VCaP (cell line): Measurements from ENCODE around the gene C19orf25.

Experiments used
- H3K27ac ChIP-seq: fragments of 450-650 bp; 2 replicates; pipeline ENCODE4 v1.5.1; 2017
- TF ChIP-seq, protein P1 (sequence below): fragments of 450-650 bp; conservative IDR thresholded peaks from 2 replicates; pipeline ENCODE4 v1.5.1; 2017; ENCODE audit warnings: mild to moderate bottlenecking, moderate library complexity

The C19orf25 gene

DNA sequence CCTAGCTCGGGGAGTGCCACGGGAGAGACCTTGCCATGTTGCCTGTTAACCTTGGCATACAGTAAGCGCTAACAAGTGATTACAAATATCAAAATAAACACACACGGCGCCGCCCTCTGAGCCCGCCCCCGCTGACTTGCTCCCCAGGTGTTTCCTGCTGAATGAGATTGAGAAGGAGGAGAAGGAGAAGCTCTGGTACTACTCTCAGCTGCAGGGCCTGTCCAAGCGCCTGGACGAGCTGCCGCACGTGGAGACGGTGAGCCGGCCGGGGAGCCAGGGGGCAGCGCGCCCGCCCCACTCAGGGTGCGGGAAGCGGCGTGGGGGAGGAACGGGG is 24.0 kb downstream of the C19orf25 start:
- H3K27ac ChIP-seq, result peak overlapping the region; percentile 55
- TF ChIP-seq, protein P1, sequence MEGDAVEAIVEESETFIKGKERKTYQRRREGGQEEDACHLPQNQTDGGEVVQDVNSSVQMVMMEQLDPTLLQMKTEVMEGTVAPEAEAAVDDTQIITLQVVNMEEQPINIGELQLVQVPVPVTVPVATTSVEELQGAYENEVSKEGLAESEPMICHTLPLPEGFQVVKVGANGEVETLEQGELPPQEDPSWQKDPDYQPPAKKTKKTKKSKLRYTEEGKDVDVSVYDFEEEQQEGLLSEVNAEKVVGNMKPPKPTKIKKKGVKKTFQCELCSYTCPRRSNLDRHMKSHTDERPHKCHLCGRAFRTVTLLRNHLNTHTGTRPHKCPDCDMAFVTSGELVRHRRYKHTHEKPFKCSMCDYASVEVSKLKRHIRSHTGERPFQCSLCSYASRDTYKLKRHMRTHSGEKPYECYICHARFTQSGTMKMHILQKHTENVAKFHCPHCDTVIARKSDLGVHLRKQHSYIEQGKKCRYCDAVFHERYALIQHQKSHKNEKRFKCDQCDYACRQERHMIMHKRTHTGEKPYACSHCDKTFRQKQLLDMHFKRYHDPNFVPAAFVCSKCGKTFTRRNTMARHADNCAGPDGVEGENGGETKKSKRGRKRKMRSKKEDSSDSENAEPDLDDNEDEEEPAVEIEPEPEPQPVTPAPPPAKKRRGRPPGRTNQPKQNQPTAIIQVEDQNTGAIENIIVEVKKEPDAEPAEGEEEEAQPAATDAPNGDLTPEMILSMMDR, result no peak

DNA sequence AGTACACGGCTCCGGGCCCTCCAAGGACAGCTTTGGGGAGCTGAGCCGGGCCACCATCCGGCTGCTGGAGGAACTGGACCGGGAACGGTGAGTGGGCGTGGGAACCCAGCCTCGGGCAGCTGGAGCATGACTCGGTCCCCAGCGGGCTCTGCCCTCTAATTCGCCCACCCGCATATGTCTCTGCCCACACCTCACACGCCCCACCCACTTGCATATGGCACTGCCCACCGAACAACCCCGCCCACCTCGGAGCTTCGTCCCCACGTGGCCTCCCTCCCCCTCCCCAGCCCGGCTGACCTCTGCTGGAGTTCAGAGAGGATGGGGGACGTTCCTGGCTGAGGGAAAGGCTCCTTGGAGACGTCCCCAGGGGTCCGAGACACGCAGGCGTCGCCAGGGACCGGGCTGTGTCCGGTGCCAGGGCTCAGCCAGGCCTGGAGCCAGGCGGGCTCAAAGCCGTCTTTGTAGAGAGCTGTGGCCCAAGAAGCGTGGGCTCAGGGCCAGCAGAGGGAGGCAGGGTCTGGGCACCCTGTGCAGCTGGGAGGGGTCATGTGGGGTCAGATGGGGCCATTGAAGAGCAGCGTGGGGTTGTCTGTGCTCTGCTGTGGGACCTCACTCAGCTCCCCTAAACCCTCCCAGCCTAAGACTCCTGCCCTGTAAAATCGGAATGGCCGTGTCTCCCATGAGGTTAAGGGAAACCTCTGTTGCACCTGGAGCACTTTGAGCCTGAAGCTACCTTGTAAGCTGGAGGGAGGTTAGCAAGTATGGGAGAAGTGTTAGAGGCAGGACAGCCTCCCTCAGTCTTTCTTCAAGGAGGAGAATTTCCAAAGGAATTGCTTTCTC is 25.3 kb downstream of the C19orf25 start:
- H3K27ac ChIP-seq, result no peak overlapping the region

DNA sequence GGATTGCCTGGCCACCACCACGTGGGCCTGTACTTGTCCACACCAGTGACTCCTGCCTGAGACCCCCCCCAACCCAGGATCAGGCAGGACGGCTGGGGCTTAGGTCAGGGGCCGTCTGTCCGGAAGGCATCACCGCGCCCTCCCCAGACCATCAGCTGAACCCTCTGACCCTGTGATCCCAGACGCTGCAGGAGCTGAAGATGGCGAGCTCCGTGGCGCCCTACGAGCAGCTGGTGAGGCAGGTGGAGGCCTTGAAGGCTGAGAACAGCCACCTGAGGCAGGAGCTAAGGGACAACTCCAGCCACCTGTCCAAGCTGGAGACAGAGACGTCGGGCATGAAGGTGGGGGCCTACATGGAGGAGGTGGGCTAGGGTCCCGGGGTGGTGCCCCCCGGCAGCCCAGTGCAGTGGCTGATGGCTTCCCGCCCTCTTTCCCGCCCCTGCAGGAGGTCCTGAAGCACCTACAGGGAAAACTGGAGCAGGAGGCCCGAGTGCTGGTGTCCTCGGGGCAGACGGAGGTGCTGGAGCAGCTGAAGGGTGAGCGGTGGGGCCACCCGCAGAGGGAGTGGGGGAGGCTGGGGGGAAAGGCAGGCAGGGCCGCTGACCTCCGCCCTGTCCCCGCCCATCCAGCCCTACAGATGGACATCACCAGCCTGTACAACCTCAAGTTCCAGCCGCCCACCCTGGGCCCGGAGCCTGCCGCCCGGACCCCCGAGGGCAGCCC is 26.1 kb downstream of the C19orf25 start:
- no peak overlapping the region for H3K27ac ChIP-seq
- TF ChIP-seq, protein P1, result no peak

More for the DNA sequence above, 25.3 kb downstream of the C19orf25 start:
- TF ChIP-seq, protein P1, result no peak

DNA sequence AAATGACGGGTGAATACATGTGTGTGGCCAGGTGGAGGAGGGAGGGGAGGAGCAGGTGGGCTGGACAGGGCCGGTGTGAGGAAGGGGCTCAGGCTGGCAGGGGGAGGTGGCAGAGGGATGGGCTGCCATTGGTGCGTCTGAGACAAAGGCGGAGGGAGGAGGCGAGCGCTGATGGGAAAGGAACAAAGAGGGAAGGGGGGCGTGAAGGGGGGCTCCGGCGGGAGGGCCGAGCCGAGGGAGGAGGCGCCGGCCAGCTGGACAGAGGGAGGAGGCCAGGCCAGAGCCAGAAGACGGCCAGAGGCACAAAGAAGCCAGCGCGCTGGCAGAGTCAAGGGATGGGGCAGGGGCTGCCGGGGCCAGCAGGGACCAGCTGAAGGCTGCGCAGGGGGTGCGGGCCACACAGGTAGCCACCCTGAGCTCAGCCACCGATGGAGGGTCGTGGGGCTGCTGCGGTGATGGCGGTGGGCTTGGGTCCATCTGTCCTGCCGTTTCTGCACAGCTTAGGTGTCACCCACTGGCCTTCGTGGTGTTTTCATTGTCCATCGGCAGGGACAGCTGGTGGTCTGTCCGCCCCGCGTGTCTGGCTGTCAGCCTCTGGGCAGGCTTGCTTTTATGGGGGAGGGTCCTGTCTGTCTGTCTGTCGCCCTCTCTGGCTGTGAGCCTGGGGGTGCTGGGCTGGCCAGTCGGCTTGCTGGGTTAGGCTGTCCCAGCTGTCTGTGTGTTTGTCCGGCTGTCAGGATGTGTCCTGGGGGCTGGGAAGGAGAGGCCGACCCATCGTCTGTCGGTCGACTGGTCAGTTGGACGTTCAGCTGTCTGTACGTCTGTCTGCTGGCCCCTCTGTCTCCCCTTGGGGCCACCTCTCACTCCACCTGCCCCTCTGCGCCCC is 26.9 kb downstream of the C19orf25 start:
- TF ChIP-seq, protein P1, result no peak
- H3K27ac ChIP-seq, result no peak overlapping the region

DNA sequence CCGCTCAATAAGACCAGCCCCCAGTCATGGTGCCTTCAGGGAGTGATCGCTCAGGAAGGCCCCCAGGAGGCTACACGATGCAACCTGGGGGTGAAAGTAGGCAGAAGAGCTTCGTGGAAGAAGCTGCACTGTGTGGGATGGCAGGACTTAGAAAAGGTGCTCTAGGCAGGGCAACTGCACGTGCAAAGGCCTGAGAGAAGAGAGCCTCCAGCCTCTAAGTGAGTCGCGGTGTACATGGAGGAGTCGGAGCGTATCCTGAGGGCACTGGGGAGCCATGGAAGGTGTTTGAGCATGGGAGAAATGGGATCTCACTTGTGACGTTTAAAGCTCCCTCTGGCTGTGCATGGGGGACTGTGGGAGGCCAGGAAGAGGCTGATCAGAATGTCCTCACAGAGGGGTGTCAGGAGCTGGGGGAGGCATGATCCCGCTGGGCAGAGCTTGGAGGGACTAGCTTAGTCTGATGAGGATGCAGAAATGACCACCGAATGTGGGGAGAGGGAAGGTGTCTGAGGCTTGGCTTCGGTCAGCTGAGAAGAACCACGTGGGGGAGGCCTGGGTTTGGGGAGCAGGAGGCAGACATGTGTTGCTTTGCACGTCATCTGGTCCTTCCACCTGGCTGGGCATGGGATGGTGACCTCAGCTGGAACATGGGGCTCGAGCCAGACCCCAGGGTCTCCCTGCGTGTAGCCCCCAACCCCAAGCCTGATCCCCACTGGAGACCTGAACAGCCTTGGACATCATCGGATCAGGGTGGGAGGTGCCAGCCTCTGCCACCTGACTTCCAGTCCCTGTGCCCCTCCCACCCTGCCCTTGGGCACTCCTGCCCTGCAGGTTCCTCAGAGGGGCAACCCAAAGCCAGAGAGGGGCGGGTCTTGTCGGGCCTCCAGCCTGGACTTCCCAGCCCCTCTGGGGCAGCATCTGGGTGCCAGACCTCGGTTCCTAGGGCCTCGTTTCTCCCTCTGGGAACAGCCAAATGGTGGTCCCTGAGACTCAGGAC is 28.0 kb downstream of the C19orf25 start:
- H3K27ac ChIP-seq, result no peak overlapping the region
- TF ChIP-seq, protein P1, result no peak

DNA sequence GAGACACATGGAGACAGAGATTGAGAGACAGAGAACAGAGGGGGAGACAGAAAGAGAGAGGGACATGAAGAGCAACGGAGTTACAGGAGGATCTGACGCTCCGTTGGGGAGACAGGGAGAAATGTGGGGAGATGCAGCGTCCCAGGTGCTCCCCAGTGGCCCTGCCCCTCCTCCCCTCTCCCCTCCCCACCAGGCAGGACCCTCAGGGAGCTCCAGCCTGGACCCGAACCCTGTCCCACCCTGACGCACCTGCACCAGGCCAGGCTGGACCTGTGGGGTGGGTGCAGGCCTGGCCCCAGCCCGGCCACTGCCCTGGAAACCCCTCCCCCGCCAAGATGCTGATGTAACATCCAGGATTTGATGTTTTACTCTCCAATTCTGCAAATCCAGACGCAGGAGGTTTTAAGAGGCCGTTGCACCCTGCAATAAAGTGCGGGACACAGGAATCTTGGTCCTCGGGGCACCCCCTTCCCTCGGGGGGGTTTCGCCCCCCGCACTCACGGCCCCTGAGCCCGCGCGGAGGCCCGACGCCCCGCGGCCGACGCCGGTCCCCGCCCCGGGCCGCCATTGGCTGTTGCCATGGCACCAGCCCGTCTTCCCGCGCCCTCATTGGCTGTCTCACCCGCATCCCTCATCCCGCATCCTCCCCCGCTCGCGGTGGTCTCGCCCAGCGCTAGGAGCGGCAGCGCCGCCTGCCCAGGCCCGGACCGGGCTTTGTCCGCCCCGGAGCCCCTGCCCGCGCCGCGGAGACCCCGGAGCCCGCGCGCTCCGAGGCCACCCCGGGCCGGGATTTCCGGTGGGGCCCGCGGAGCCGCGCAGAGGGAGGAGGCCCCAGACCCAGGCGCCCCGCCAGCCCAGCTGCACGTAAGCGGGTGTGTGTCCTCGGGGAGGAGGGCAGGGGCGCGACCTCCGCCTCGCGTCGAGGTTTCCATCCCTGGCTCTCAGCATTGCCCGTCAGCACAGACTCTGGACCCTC is 29.3 kb downstream of the C19orf25 start, which contains the start of gene APC2:
Gene APC2, plus strand, starts transcription at position 655 of the 976 bp plus-strand sequence. CDS start 2,881 bp downstream, outside the sequence.
- TF ChIP-seq, protein P1, result no peak
- no peak within 1 kb of the TSS for H3K27ac ChIP-seq
